NCI-H2081 treated with DMSO at 0.1 percent for 48 hours (cell line): ENCODE results near the gene TOR4A.
"Not testable (repeated sequence)": the region's sequence is repeated elsewhere in the genome, so short reads cannot be mapped to it uniquely, and the experiment has no call there.

Source experiments
- DNase-seq: peaks from one replicate; lab custom pipeline; 2025; lab: John Stamatoyannopoulos, UW

Gene TOR4A

DNA sequence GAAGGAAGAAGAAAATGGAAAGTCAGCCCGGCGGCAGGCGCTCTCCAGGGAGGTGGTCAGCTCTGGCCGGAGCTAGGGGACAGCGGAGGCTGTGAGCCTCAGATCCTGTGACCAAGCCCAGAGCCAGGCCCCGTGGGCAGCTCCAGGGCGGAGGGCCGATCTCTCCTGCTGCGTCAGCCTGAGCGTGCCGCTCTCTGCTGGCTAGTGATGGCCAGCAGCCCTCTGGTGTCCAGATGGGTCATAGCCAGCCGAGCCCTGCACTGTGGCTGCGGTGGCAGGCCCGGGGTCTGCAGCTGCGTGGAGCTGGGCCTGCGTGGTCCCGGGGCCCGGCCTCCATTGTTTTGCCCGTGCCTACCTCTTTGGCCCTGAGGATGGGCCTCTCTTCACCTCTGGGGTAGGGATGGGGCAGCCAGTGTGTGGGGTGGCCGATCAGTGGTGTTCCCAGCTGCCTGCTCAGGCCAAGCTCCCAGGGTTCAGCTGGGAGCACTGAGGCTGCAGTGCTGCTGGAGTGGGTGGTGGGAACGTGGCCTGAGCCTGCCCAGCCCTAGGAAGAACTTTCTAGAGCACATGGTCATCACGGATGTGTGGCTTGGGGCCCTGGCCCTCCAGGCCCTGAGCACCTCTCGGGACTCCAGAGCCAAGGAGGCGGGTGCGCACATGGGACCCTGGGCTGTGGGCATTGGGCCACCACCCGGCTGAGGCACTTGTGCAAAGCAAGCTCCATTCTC, 41.6 kb downstream of the TOR4A start:
- DNase-seq, result no peak

DNA sequence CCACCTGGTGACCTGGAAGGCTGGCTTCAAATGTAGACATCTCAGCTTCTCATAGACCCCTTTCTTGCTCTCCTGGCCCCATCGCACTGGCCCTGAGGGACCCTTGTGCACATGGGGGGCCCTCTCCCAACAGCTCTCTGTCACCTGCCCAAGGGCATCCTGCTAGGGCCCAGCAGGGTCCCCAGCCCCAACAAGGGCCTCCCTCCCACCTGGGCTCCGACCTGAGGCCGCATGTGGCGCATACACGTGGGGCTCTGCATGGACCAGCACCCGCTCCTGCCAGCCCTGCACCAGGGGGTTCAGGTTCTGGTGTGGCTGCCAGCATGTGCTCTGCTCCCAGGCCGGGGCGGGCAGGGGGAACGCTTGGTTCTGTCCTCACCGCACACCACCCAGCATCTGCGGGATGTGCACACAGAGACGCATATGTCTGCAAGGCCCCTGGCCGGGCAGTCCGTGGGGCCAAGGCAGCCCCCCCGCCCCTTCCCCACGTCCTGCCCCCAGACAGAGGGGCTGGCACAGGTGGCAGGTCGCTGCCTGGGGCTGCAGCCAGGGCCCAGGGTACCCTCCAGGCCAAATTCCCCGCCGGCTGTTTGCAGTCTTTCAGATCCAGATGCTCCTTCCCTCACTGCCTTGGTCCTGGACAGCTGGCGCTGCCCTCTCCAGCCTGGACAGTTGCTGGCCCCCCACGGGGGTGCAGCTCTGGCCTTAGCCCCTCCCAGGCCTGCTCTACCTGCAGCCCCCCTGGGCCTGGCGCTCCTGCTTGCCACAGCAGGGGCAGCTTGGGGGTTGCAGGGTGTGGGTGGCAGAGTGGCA, 42.4 kb downstream of the TOR4A start:
- DNase-seq, result no peak

DNA sequence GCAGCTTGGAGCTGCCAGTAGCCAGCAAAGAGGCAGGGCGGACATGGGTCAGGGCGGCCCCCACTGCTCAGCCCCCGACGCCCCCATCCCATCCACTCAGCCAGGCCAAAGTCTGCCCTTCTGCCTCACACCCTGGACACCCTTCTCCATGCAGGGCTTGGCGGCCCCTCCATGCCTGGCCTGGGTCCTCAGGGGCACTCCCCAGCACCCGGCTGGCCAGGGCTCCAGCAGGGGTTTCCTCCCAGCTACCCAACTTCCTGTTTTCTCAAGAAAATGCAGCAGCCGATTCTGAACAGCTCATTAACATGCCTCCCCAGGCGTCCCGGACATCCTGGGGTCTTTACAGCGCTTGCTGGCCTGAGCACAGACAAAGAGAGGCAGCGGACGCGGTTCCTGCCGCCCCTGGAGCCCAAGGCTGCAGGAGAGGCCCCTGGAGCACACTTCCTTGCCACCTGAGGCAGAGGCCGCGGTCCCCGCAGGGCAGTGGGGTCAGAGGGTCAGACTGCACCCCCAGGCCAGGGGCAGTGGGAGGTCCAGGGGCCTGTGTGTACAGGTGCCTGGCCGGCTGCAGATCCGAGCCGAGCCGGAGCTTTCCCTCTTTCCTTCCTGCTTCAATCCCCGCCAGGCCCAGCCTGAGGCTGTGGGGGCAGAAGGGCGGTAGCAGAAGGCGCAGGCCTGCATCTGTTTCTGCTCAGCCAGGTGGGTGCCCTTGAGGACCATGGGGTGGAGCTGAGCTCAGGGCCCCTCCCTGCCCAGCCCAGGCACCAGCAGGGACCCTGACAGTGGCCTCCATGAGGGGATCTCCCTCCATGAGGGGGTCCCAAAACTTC, 43.2 kb downstream of the TOR4A start:
- no peak for DNase-seq

DNA sequence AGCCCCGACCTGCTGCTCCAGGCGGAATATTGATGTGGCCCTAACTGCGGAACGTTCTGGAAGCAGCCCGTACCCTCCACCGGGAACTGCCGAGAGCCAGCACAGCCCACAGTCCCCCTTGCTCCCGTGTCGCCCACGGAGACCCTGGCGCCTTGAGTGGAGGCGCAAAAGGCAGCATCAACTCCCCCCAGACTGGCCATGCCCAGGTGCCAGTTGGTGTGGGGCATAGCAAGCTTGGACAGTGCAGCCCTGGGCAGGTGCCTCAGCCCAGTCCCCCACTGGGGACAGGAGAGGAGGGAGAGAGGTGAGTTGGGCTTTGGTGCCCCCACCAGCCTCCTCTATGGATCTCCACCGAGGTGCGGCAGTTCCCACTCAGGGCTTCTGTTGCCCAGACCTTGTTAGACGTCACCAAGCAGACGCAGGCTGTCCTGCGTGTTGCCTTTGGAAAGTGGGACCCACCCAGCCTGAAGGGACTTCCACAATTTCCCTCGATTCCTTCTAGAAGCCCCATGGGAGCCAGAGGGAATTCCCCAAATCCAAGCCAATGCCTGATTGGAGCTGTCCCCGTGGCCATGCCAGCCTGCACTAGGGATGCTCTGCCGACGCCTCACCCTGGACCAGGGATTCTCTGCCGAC, 44.3 kb downstream of the TOR4A start:
- no peak for DNase-seq

DNA sequence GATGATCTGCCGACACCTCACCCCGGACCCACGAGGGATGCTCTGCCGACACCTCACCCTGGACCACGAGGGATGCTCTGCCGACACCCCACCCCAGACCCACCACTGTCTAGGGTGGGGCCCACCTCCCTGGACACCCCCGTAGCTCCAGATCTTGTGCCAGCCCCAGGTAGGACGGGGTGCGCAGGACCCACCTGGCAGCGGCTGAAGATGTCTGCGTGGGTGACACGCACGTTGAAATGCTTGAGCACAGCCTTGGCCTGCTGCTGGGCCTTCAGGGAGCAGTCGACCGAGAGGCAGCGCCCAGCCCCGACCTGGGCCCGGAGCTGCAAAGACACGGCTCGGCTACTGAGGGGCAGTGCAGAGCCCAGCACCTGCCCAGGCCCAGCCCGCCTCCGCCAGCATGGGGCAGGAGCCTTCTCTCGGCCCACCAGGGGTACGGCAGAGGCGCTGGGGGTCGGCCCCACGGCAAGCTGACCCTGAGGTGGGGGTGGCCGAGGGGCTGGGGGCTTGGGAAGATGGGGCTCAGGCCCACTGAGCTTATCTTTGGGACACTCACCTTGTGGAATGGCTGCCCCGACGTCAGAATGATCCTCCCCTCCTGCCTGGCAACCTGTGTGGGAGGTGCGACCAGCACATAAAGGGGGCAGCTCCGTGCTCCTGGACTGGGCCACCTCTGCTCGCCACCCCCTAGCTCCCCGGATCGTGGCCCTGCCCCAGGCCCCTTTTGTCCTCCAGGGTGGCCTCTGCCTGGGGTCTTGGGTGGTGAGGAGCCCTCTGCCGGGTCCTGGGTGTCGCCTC, 46.2 kb downstream of the TOR4A start:
- DNase-seq, result no peak

DNA sequence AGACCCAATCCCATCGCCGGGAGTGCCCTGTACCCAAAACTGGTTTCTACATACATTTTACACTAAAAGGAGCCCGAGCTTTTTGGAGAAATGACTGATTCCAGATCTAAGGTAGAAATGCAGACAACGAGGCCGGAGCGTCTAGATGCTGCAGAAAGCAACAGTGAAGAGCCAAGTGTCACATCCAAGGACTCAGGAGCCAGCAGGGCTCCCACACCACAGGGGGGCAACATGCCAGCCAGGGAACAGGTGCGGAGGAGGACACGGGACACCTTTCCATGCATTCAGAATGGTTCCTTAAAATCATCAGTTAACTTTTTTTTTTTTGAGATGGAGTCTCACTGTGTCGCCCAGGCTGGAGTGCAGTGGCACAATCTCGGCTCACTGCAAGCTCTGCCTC, 47.6 kb downstream of the TOR4A start:
- DNase-seq, result no peak

DNA sequence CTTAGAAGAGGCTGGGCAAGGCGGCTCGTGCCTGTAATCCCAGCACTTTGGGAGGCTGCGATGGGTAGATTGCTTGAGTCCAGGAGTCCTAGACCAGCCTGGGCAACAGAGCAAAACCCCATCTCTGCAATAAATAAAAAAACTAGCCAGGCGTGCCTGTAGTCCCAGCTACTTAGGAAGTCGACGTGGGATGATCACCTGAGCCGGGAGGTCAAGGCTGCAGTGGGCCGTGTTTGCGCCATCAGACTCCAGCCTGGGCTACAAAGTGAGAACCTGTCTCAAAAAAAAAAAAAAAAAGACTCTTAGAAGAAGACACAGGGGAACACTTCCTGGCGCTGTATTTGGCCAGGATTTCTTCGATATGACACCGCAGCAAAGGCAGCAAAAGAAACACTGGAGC, 48.3 kb downstream of the TOR4A start:
- DNase-seq, result no peak

DNA sequence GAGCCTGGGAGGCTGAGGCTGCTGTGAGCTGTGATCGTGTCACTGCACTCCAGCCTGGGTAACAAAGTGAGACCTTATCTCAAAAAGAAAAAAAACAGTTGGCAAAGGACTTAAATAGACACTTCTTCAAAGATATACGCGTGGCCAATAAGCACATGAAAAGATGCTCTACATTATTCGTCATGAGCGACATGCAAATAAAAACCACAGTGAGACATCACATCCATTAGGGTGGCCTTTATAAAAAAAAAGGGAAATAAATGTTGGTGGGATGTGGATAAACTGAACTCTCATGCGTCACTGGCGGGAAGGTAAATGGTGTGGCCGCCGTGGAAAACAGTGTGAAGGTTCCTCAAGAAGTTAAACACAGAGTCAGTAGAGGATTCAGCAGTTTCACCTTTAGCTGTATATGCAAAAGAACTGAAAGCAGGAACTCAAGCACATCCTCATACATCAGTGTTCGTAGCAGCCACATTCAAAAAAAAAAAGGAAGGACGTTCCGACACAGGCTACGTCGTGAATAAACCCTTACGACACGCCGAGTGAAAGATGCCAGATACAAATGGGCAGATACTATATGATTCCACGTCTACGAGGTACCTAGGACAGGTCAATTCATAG, 49.0 kb downstream of the TOR4A start:
- DNase-seq, result no peak

DNA sequence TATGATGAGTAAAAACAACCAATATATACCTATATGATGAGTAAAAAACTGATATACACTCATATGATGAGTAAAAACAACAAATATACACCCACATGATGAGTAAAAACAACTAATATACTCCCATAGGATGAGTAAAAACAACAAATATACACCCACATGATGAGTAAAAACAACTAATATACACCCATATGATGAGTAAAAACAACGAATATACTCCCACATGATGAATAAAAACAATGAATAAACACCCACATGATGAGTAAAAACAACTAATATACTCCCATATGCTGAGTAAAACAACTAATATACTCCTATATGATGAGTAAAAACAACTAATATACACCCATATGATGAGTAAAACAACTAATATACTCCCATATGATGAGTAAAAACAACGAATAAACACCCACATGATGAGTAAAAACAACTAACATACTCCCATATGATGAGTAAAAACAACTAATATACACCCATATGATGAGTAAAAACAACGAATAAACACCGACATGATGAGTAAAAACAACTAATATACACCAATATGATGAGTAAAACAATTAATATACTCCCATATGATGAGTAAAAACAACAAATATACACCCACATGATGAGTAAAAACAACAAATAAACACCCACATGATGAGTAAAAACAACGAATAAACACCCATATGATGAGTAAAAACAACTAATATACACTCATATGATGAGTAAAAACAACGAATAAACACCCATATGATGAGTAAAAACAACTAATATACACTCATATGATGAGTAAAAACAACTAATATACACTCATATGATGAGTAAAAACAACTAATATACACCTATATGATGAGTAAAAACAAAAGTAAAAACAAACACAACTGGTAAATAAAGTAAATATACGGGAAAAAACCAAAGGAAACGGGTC, 50.4 kb downstream of the TOR4A start:
- DNase-seq, result not testable (repeated sequence)

DNA sequence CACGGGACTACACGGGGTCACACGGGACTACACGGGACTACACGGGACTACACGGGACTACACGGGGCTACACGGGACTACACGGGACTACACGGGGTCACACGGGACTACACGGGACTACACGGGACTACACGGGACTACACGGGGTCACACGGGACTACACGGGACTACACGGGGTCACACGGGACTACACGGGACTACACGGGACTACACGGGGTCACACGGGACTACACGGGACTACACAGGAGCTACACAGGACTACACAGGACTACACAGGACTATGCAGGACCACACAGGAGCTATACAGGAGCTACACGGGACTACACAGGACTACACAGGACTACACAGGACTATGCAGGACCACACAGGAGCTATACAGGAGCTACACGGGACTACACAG, 52.1 kb downstream of the TOR4A start:
- DNase-seq, result not testable (repeated sequence)

DNA sequence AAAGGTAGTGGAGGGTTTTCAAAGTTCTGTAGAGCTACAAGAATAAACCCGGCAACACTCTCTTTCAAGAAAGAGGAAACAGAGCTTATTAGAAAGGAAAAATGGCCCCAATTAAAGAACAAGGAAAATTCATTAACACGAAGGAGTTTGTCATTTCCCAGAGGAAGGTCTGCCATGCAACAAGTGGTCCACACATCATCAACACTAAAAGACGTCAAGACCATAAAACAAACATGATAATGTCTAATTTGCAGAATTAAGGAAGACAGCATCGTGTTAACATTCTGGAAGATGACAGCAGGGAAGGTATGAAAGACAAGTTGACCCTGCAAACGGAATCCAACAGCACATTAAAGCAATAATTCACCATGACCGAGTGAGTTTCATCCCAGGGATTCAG, 53.2 kb downstream of the TOR4A start:
- DNase-seq, result no peak

DNA sequence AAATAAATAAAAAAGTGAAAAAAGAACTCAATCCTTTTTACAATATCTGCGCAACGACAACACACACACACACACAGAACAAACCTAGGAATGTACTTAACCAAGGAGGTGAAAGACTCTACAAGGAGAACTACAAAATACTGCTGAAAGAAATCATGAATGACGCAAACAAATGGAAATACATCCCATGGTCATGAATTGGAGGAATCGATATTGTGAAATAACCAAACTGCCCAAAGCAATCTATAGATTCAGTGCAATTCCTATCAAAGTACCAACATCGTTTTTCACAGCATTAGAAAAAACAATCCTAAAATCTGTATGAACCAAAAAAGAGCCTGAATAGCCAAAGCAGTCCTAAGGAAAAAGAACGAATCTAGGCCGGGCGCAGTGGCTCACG, 54.4 kb downstream of the TOR4A start:
- DNase-seq, result no peak
